Ectodermal cell (in vitro differentiated cells): ENCODE data around the gene NUBPL.

ENCODE experiments used
- H3K27ac ChIP-seq: 2 replicates; pipeline ENCODE4 v1.7.0; 2013; ENCODE audit warnings: mild to moderate bottlenecking, low read depth, low read length; ENCODE audit not compliant: insufficient read depth, poor library complexity, severe bottlenecking
- H3K27me3 ChIP-seq: 2 replicates; pipeline ENCODE4 v1.7.0; 2013; ENCODE audit warnings: mild to moderate bottlenecking, low read length; ENCODE audit not compliant: insufficient read depth, control insufficient read depth, poor library complexity, severe bottlenecking
- H3K36me3 ChIP-seq: one replicate; pipeline ENCODE4 v1.7.0; 2013; ENCODE audit warnings: low read length; ENCODE audit not compliant: control insufficient read depth, insufficient read depth
- H3K4me1 ChIP-seq: one replicate; pipeline ENCODE4 v1.7.0; 2013; ENCODE audit warnings: low read length; ENCODE audit not compliant: control insufficient read depth, insufficient read depth
- H3K4me3 ChIP-seq: 2 replicates; pipeline ENCODE4 v1.7.0; 2013; ENCODE audit warnings: low read depth, low read length, control low read depth; ENCODE audit not compliant: insufficient read depth
- H3K9me3 ChIP-seq: 2 replicates; pipeline ENCODE4 v1.7.0; 2013; ENCODE audit warnings: mild to moderate bottlenecking, low read length, moderate library complexity; ENCODE audit not compliant: control insufficient read depth
- WGBS, 2 experiments: methylation state at CpG; one replicate each; pipeline ENCODE4 v1.1.7; 2013; ENCODE audit warnings: missing lambda C conversion rate in 2 of 2; 5-methylcytosine and 5-hydroxymethylcytosine counted together

Gene NUBPL

GRCh38 chr14:31659278-31659677 is 98.1 kb downstream of the NUBPL start:
- H3K27me3 ChIP-seq: no peaks in the 10 kb centered on the region
- no peak overlapping the region for H3K4me3 ChIP-seq
- H3K9me3 ChIP-seq: no peaks in the 10 kb centered on the region
- no peaks in the 10 kb centered on the region for H3K4me1 ChIP-seq
- no peaks in the 10 kb centered on the region for H3K36me3 ChIP-seq
- H3K27ac ChIP-seq: no peak overlapping the region
- WGBS, 2 experiments: no CpG with 5 or more reads among the region's 1 CpG

GRCh38 chr14:31660191-31660590 is 99.0 kb downstream of the NUBPL start:
- H3K36me3 ChIP-seq: no peaks in the 10 kb centered on the region
- no peaks in the 10 kb centered on the region for H3K4me1 ChIP-seq
- H3K27ac ChIP-seq: no peak overlapping the region
- no peak overlapping the region for H3K4me3 ChIP-seq
- H3K27me3 ChIP-seq: no peaks in the 10 kb centered on the region
- WGBS, 2 experiments: 91 to 98% methylated on average over 2 of the region's 3 CpGs
- no peaks in the 10 kb centered on the region for H3K9me3 ChIP-seq

- Histone ChIP-seq H3K4me3 (no peak overlapping the region), H3K27me3 (no peaks in the 10 kb centered on the region), H3K9me3 (no peaks in the 10 kb centered on the region), H3K36me3 (no peaks in the 10 kb centered on the region), H3K4me1 (no peaks in the 10 kb centered on the region), H3K27ac (no peak overlapping the region)
- WGBS, 2 experiments: 88 to 91% methylated on average over 1 of the region's 1 CpG
These were observed 99.5 kb downstream of the NUBPL start for GRCh38 chr14:31660728-31661127.

DNA sequence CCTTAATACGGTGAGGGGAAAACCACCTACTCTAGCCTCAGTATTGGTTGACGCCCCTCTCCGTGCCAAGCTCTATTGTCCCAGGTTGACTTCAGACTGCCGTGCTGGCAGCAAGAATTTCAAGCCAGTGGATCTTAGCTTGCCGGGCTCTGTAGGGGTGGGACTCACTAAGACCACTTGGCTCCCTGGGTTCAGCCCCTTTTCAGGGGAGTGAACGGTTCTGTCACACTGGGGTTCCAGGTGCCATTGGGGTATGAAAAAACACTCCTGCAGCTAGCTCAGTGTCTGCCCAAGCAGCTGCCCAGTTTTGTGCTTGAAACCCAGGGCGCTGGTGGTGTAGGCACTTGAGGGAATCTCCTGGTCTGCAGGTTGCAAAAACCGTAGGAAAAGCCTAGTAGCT is 107.1 kb downstream of the NUBPL start:
- Histone ChIP-seq H3K36me3 (no peaks in the 10 kb centered on the region), H3K27me3 (no peaks in the 10 kb centered on the region), H3K9me3 (no peaks in the 10 kb centered on the region), H3K4me1 (no peaks in the 10 kb centered on the region), H3K27ac (no peak overlapping the region), H3K4me3 (no peak overlapping the region)
- WGBS, 2 experiments: 91 to 92% methylated on average over 8 of the region's 8 CpGs

GRCh38 chr14:31672709-31673108 is 111.5 kb downstream of the NUBPL start:
- H3K4me1 ChIP-seq: no peaks in the 10 kb centered on the region
- H3K27me3 ChIP-seq: no peaks in the 10 kb centered on the region
- no peaks in the 10 kb centered on the region for H3K9me3 ChIP-seq
- WGBS, 2 experiments: 89 to 97% methylated on average over 2 to 3 of the region's 3 CpGs
- no peak overlapping the region for H3K27ac ChIP-seq
- no peak overlapping the region for H3K4me3 ChIP-seq
- H3K36me3 ChIP-seq: no peaks in the 10 kb centered on the region

GRCh38 chr14:31677052-31677451 is 115.8 kb downstream of the NUBPL start:
- no peaks in the 10 kb centered on the region for H3K36me3 ChIP-seq
- H3K9me3 ChIP-seq: no peaks in the 10 kb centered on the region
- no peaks in the 10 kb centered on the region for H3K4me1 ChIP-seq
- no peaks in the 10 kb centered on the region for H3K27me3 ChIP-seq
- WGBS, 2 experiments: 57 to 91% methylated on average over 1 to 3 of the region's 3 CpGs
- no peak overlapping the region for H3K4me3 ChIP-seq
- no peak overlapping the region for H3K27ac ChIP-seq

DNA sequence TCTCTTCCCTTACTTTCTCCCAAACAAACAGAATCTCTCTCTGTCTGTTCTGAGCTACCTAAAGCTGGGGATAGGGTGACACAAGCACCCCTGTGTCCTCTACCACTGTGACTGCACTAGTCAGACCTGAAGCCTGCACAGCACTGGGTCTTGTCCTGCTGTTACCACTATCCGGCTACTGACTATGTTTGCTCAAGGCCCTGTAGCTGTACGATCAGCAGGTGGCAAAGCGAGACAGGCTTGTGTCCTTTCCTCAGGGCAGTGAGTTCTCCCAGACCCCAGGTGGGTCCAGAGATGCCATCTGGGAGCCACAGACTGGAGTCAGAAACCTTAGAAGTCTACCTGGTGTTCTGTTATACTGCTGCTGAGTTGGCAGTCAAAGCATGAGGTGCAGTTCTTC is 116.4 kb downstream of the NUBPL start:
- WGBS, 2 experiments: 90 to 95% methylated on average over 3 of the region's 3 CpGs
- Histone ChIP-seq H3K27me3 (no peaks in the 10 kb centered on the region), H3K9me3 (no peaks in the 10 kb centered on the region), H3K4me3 (no peak overlapping the region), H3K36me3 (no peaks in the 10 kb centered on the region), H3K27ac (no peak overlapping the region), H3K4me1 (no peaks in the 10 kb centered on the region)

- Histone ChIP-seq H3K36me3 (no peaks in the 10 kb centered on the region), H3K27ac (no peak overlapping the region), H3K9me3 (no peaks in the 10 kb centered on the region), H3K4me1 (no peaks in the 10 kb centered on the region), H3K4me3 (no peak overlapping the region), H3K27me3 (no peaks in the 10 kb centered on the region)
- 89 to 90% methylated on average over 9 of the region's 9 CpGs for WGBS, 2 experiments
These were observed 117.4 kb downstream of the NUBPL start for GRCh38 chr14:31678421-31679249.

- Histone ChIP-seq H3K4me1 (no peaks in the 10 kb centered on the region), H3K9me3 (no peaks in the 10 kb centered on the region), H3K36me3 (no peaks in the 10 kb centered on the region), H3K27ac (no peak overlapping the region), H3K27me3 (no peaks in the 10 kb centered on the region), H3K4me3 (no peak overlapping the region)
- 86 to 95% methylated on average over 1 of the region's 2 CpGs for WGBS, 2 experiments
These were observed 121.6 kb downstream of the NUBPL start for GRCh38 chr14:31682768-31683167.

- no peaks in the 10 kb centered on the region for H3K36me3 ChIP-seq
- H3K27ac ChIP-seq: no peak overlapping the region
- 75 to 86% methylated on average over 1 of the region's 1 CpG for WGBS, 2 experiments
These were observed 126.5 kb downstream of the NUBPL start for GRCh38 chr14:31687726-31688125.

More at GRCh38 chr14:31687726-31688125, 126.5 kb downstream of the NUBPL start:
- Histone ChIP-seq H3K27me3 (no peaks in the 10 kb centered on the region), H3K9me3 (no peaks in the 10 kb centered on the region), H3K4me3 (no peak overlapping the region), H3K4me1 (peaks cover 4% of the 10 kb centered on the region)
